ENCODE measurements around the gene TNNC1. TPM values are rescaled to one million over a fixed set of nuclear protein-coding genes. Genes with fewer than 3 reads are reported as not detected.

Gene TNNC1
- total RNA-seq, 4 donors from 2014 or later: 1.2 to 7.1 (median 4.0) TPM; not detected in 1

- DNase-seq (ENCODE audit: extremely low spot score): no peak
- Histone ChIP-seq H3K36me3 (peaks cover 71 to 91% (median 89%) of the 10 kb centered on the region in 4 donors), H3K4me3 (no peak overlapping the region), H3K9me3 (no peaks in the 10 kb centered on the region), H3K27me3 (no peaks in the 10 kb centered on the region), H3K4me1 (peaks cover 42 to 72% (median 65%) of the 10 kb centered on the region in 4 donors), H3K27ac (replicated peaks in 1 of 4) (peak overlapping the region in 1 of 4 donors; percentile 75)
- intact Hi-C loops (cut with DNase I): loop anchor here (5.0 kb wide), 1 partner anchor 43 kb away; the partner anchor contains the start of gene NT5DC2
- TF ChIP-seq EP300 (IDR thresholded peaks at IDR 0.05): no peak
- TF ChIP-seq POLR2A (IDR thresholded peaks at IDR 0.05; ENCODE audit: low read depth): no peak
- TF ChIP-seq POLR2AphosphoS5 (IDR thresholded peaks at IDR 0.05): no peak
- TF ChIP-seq CTCF (IDR thresholded peaks at IDR 0.05): no peak
- WGBS: no CpG with 5 or more reads among the region's 18 CpGs
Measured at GRCh38 chr3:52489453-52489852, 35.6 kb upstream of the TNNC1 start.

- peaks cover 71 to 95% (median 88%) of the 10 kb centered on the region in 4 donors for H3K36me3 ChIP-seq
- 100% methylated on average over 1 of the region's 3 CpGs for WGBS
- no peak for TF ChIP-seq POLR2A (IDR thresholded peaks at IDR 0.05; ENCODE audit: low read depth)
Measured at GRCh38 chr3:52488746-52489145, 34.9 kb upstream of the TNNC1 start.

GRCh38 chr3:52487788-52488691 lies 34.2 kb upstream of the TNNC1 start:
- Histone ChIP-seq H3K27ac (replicated peaks in 1 of 4) (no peak overlapping the region), H3K27me3 (no peaks in the 10 kb centered on the region), H3K9me3 (no peaks in the 10 kb centered on the region), H3K4me1 (peaks cover 50 to 72% (median 65%) of the 10 kb centered on the region in 4 donors), H3K36me3 (peaks cover 70 to 95% (median 83%) of the 10 kb centered on the region in 4 donors), H3K4me3 (no peak overlapping the region)
- WGBS: 96% methylated on average over 52 of the region's 59 CpGs
- intact Hi-C loops (cut with DNase I): loop anchor here (5.0 kb wide), 1 partner anchor 44 kb away; the partner anchor contains the start of gene NT5DC2
- no peak for TF ChIP-seq POLR2A (IDR thresholded peaks at IDR 0.05; ENCODE audit: low read depth)
- no peak for TF ChIP-seq EP300 (IDR thresholded peaks at IDR 0.05)
- no peak for TF ChIP-seq POLR2AphosphoS5 (IDR thresholded peaks at IDR 0.05)
- no peak for TF ChIP-seq CTCF (IDR thresholded peaks at IDR 0.05)
- no peak for DNase-seq (ENCODE audit: extremely low spot score)

More at GRCh38 chr3:52488746-52489145, 34.9 kb upstream of the TNNC1 start:
- H3K9me3 ChIP-seq: no peaks in the 10 kb centered on the region
- peaks cover 45 to 72% (median 65%) of the 10 kb centered on the region in 4 donors for H3K4me1 ChIP-seq
- DNase-seq (ENCODE audit: extremely low spot score): no peak
- peak overlapping the region in 1 of 4 donors; percentile 7 for H3K27ac ChIP-seq (replicated peaks in 1 of 4)
- intact Hi-C loops (cut with DNase I): loop anchor here (5.0 kb wide), 1 partner anchor 44 kb away; the partner anchor contains the start of gene NT5DC2
- no peaks in the 10 kb centered on the region for H3K27me3 ChIP-seq
- H3K4me3 ChIP-seq: no peak overlapping the region

GRCh38 chr3:52487050-52487787 lies 33.4 kb upstream of the TNNC1 start:
- no peak for DNase-seq (ENCODE audit: extremely low spot score)
- Histone ChIP-seq H3K4me1 (peaks cover 48 to 72% (median 65%) of the 10 kb centered on the region in 4 donors), H3K27me3 (no peaks in the 10 kb centered on the region), H3K27ac (replicated peaks in 1 of 4) (peak overlapping the region in 1 of 4 donors; percentile 12), H3K9me3 (no peaks in the 10 kb centered on the region), H3K36me3 (peaks cover 61 to 95% (median 80%) of the 10 kb centered on the region in 4 donors), H3K4me3 (no peak overlapping the region)
- TF ChIP-seq CTCF (IDR thresholded peaks at IDR 0.05): no peak
- no peak for TF ChIP-seq POLR2AphosphoS5 (IDR thresholded peaks at IDR 0.05)
- no peak for TF ChIP-seq EP300 (IDR thresholded peaks at IDR 0.05)
- no peak for TF ChIP-seq POLR2A (IDR thresholded peaks at IDR 0.05; ENCODE audit: low read depth)
- 88% methylated on average over 30 of the region's 31 CpGs for WGBS
- intact Hi-C loops (cut with DNase I): loop anchor here (5.0 kb wide), 1 partner anchor 45 kb away; the partner anchor contains the start of gene NT5DC2
